Lung (tissue), 12 donors: ENCODE results near the gene LCN1. TPM values are rescaled to one million over a fixed set of nuclear protein-coding genes. Genes with fewer than 3 reads are reported as not detected.

ENCODE experiments used
- ATAC-seq: fragments of 200-7000 bp; cut with Tn5 transposase; one replicate; pipeline ENCODE4 v1.9.1; 2020; ENCODE audit warnings: moderate number of reproducible peaks; ENCODE audit not compliant: insufficient read depth, low FRiP score
- DNase-seq, 3 donors: peaks; one replicate each; pipeline ENCODE4 v3.0.0-alpha.2; 2013 to 2017
- H3K27ac ChIP-seq, 2 donors: one replicate each; pipeline ENCODE4 v1.5.1; 2013; ENCODE audit warnings: mild to moderate bottlenecking in 2 of 2, moderate library complexity in 2 of 2, control low read depth in 1 of 2, inconsistent platforms in 1 of 2, low read depth in 1 of 2, low read length in 1 of 2
- H3K27me3 ChIP-seq, 3 donors: one replicate each; pipeline ENCODE4 v1.5.1; 2013; ENCODE audit warnings: low read length in 2 of 3; ENCODE audit not compliant: control insufficient read depth in 3 of 3, insufficient read depth in 3 of 3
- H3K36me3 ChIP-seq, 4 donors: one replicate each; pipeline ENCODE4 v1.5.1; 2013; ENCODE audit warnings: low read length in 4 of 4, mild to moderate bottlenecking in 1 of 4, moderate library complexity in 1 of 4; ENCODE audit not compliant: control insufficient read depth in 4 of 4, insufficient read depth in 4 of 4
- H3K4me1 ChIP-seq, 5 donors: one replicate each; pipeline ENCODE4 v1.5.1; 2013; ENCODE audit warnings: low read length in 5 of 5, mild to moderate bottlenecking in 2 of 5, moderate library complexity in 1 of 5; ENCODE audit not compliant: control insufficient read depth in 5 of 5, insufficient read depth in 5 of 5
- H3K4me3 ChIP-seq: one replicate; pipeline ENCODE4 v1.5.1; 2013; ENCODE audit warnings: mild to moderate bottlenecking, control low read depth, moderate library complexity
- H3K9ac ChIP-seq, 2 donors: one replicate each; pipeline ENCODE4 v1.5.1; 2013; ENCODE audit warnings: low read length in 2 of 2, control low read depth in 1 of 2; ENCODE audit not compliant: insufficient read depth in 1 of 2
- H3K9me3 ChIP-seq, 4 donors: one replicate each; pipeline ENCODE4 v1.5.1; 2013; ENCODE audit warnings: low read length in 3 of 4, mild to moderate bottlenecking in 1 of 4, moderate library complexity in 1 of 4; ENCODE audit not compliant: control insufficient read depth in 4 of 4, insufficient read depth in 3 of 4
- CTCF ChIP-seq: IDR thresholded peaks from 2 replicates; pipeline ENCODE4 v1.5.1; 2012; ENCODE audit warnings: mild to moderate bottlenecking; ENCODE audit errors: control extremely low read depth, extremely low read depth
- WGBS, 2 donors: extraction: QIAGEN DNeasy Blood & Tissue Kit; methylation state at CpG; one replicate each; pipeline ENCODE4 v1.1.7; 2013; 5-methylcytosine and 5-hydroxymethylcytosine counted together
- polyA plus RNA-seq, 2 donors: library from polyadenylated mRNA; stranded (reverse); fragments of 200-250 nt; gene quantifications; one replicate each; pipeline ENCODE4 v1.2.1, GENCODE V29; 2013
- total RNA-seq, 2 donors: library from RNA; depleted of rRNA in 1 of 2; stranded (reverse); fragments of >200 nt in 1 of 2; gene quantifications; one replicate each; pipeline ENCODE4 v1.2.1, GENCODE V29; 2014 to 2021
- donor health status: control.
- donor health status: control.
- donor health status: Bipolar disorder and iron deficiency.
- donor health status: healthy.
- donor health status: DM: yes; HTN: yes; CAD: no.

LCN1 gene
- total and polyA plus RNA-seq, 4 donors, result not detected

DNA sequence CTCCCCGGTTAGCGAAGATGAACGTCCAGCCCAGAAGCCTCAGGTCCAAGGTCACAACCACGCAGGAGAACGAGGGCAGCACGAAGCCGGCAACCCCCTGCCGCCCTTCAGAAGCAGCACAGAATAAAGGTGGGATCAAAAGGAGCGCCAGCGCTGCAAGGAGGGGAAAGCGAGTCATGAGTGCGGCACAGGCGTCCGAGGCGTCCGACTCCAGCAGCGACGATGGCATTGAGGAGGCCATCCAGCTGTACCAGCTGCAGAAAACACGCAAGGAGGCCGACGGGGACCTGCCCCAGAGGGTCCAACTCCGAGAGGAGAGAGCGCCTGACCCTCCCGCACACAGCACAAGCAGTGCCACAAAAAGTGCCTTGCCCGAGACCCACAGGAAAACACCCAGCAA, 35.9 kb upstream of the LCN1 start:
- ATAC-seq, result no peak
- Histone ChIP-seq H3K4me1 (peaks cover 0 to 8% (median 3%) of the 10 kb centered on the region in 5 donors), H3K36me3 (peaks cover 0 to 43% (median 28%) of the 10 kb centered on the region in 4 donors), H3K27me3 (no peaks in the 10 kb centered on the region), H3K9me3 (no peaks in the 10 kb centered on the region), H3K27ac (no peak overlapping the region), H3K9ac (no peak overlapping the region), H3K4me3 (no peak overlapping the region)
- no peak for TF ChIP-seq CTCF
- 96 to 97% methylated on average over 25 of the region's 25 CpGs for WGBS, 2 donors
- DNase-seq, result no peak

DNA sequence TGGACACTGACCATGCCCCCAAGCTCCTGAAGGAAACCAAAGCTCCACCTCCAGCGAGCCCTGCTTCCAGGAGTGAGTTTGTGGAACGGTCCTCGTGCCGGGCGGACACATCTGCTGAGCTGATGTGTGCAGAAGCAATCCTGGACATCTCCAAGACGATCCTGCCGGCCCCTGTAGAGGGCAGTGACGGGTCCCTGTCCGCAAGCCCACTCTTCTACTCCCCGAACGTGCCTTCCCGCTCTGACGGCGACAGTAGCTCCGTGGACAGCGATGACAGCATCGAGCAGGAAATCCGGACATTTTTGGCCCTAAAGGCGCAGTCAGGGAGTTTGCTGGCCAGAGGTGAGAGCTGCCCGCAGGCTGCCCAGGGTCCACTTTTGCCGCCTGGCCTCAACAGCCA, 35.4 kb upstream of the LCN1 start:
- no peak for TF ChIP-seq CTCF
- ATAC-seq (no peak), DNase-seq (no peak)
- Histone ChIP-seq H3K9ac (no peak overlapping the region), H3K4me3 (no peak overlapping the region), H3K4me1 (peaks cover 0 to 6% (median 2%) of the 10 kb centered on the region in 5 donors), H3K9me3 (no peaks in the 10 kb centered on the region), H3K27me3 (no peaks in the 10 kb centered on the region), H3K27ac (no peak overlapping the region), H3K36me3 (peaks cover 0 to 43% (median 28%) of the 10 kb centered on the region in 4 donors)
- WGBS, 2 donors, result 92 to 95% methylated on average over 21 of the region's 21 CpGs

- Histone ChIP-seq H3K27me3 (no peaks in the 10 kb centered on the region), H3K9me3 (no peaks in the 10 kb centered on the region), H3K4me3 (no peak overlapping the region), H3K9ac (no peak overlapping the region), H3K36me3 (peaks cover 0 to 45% (median 28%) of the 10 kb centered on the region in 4 donors), H3K4me1 (no peaks in the 10 kb centered on the region), H3K27ac (no peak overlapping the region)
- ATAC-seq (no peak), DNase-seq (peak in 1 of 3 donors; percentile 6)
- TF ChIP-seq CTCF, result no peak
- WGBS, 2 donors, result 94 to 96% methylated on average over 33 of the region's 33 CpGs
These were observed 34.8 kb upstream of the LCN1 start for GRCh38 chr9:135486267-135487065.
